HPDE6-E6E7 (cell line): ENCODE measurements around the gene ATCAY.

Source experiments
- DNase-seq: peaks from one replicate; pipeline ENCODE4 v3.0.0; 2011; ENCODE audit warnings: missing footprints; ENCODE audit errors: extremely low spot score

The ATCAY gene, protein sequence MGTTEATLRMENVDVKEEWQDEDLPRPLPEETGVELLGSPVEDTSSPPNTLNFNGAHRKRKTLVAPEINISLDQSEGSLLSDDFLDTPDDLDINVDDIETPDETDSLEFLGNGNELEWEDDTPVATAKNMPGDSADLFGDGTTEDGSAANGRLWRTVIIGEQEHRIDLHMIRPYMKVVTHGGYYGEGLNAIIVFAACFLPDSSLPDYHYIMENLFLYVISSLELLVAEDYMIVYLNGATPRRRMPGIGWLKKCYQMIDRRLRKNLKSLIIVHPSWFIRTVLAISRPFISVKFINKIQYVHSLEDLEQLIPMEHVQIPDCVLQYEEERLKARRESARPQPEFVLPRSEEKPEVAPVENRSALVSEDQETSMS

DNA sequence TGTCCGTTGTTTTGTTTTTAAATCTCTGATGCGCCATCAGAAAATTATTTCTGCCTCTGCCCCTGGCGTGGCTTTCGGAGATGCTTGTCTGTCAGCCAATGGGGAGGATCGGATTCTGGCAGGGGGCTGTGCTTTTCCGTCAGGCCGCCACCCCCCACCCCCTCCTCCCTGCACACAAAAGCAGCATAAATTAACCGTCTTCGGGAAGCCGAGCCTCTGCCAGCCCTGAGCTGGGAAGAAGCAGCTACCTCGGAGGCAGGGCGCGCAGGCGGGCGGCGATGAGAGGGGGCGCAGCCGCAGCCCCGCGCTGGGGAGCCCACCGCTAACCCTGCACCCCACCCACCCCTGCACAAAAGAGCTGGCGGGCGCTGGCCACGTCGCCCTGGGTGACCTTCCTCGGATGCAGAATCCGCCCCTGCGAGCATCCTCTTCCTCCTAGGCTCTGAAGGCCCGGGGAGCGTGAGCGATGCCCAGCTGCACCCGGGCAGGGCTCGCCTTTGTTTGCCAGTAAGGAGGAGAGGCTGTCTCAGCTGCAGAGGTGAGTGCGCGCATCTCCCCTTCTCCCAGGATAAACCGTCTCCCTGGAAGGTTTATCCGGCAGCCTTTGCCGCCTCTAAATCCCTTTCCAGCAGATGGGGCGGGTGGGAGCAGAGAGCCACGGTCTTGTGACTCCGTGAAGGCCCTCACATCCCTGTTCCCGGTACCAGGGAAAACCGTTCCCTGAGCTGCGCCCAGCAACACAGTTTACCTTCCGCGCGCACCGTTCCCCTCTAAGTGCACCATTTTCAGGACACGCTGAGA, at the start of gene ATCAY:
TSS of gene ATCAY (plus strand) at position 215 of the 801 bp plus-strand sequence. CDS start 5,083 bp downstream, outside the sequence.
- DNase-seq = no peak

DNA sequence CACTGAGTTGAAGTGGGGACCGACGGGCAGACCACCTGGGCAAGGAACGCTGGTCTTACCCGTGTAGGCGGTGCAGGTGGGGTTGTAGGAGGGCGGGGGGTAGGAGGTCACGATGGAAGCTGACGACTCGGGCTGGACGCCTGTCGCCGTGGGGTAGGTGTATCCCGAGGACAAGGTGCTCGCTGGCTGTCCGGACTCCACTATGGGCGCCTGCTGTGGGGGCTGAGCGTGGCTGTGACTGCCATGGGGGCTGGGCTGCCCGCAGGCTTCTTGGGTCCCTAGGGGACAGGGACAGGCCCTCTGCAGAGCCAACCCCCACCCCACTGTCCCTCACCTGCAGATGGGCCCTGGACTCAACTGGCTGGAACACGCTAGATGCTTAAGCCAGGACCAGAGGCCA, 48.9 kb upstream of the ATCAY start:
- DNase-seq = no peak

DNA sequence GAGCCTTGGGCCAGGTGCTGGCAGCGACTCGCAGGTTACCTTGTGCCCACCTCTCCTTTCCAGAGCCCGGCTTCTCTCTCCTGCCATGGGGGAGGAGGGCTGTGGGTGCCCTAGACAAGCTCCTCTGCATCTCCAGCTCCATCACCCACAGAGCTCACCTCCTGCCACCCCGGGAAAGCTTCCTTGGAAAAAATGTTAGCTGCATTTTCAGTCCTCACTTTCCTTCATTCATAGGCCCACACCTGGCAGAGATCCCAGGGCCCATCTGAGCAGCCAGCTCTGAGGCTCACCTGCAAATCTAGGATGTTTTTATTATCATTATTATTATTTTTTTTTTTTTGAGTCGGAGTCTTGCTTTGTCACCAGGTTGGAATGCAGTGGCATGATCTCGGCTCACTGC, 48.5 kb upstream of the ATCAY start:
- no peak for DNase-seq

DNA sequence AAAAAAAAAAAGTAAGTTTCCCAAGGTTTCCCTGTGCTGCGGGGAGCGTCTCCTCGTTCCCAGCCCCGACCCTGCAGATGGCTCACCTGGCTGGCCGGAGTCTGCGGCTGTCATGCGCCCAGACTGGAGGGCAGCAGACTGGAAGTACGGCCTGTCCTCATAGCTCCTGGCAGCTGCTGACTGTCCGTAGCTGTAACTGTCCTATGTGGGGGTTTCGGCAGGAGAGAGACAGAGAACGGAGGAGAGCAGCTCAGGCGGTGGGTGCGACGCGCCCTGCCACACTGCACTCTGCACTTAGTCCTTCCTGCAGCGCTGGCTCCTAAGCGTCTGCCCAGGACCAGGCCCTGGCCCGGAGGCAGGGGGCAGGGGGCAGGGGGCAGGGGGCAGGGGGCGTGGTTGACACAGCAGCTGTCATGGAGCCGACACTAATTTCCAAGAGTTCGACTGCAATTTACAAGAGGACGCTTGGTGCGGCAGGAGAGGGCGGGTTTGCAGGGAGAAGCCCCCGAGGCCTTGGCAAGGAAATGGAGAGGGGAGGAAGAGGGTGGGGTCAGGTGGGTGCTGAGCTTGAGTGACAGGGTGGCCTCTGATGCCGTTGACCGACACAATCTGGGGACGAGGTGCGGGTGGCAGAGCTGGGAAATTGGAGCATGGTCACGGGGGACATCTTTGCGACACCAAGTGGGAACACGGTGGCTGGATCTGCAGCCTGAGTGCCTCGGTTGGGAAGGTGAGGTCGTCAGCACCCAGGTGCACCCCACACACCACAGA, 46.7 kb upstream of the ATCAY start:
- no peak for DNase-seq

DNA sequence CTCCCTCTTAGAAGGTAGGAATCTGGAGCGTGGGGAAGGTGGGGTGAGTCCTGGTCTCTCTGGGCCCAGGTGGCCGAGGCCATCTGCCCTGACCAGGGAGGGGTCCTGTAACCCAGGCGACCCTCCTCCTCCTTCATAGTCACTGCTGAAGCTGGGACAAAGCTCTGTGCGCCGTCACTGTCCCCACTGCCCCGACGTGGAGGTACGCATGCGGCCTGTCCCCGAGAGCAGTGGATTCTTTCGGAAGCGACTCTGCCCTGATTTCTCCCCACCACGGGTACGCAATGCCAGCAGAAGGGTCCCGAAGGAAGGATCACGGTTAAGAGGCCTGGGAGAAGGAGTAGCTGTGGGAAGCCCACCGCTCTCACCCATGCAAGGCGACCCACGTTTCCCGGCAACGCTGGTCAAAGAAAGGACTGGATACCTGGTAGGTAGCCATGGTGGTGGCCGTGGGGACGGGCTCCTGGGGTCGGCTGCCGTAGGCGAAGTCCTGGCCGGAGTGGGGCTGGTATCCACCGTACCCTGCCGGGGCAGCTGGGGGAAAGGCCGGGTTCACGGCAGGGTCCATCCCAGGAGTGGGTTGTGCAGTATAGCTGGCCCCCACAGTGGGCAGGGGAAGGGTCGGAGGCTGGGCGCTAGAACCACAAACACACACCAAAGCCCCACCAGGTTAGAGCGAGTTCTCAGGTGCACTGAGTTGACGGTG, 46.0 kb upstream of the ATCAY start:
- DNase-seq = no peak

DNA sequence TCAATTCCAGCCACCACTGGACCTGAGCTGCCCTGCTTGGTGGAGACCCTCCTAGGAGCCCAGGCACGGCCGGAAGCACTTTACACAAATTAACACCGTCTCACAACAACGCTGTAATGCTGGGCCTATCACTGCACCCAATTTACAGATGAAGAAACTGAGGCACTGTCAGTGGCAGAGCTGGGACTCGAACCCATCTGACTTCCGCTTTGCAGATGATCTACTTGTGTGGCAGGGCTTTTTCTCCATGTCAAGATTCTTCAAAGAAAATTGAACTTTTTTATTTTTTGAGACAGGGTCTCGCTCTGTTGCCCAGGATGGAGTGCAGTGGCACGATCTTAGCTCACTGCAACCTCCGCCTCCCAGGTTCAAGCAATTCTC, 45.4 kb upstream of the ATCAY start:
- DNase-seq = no peak

DNA sequence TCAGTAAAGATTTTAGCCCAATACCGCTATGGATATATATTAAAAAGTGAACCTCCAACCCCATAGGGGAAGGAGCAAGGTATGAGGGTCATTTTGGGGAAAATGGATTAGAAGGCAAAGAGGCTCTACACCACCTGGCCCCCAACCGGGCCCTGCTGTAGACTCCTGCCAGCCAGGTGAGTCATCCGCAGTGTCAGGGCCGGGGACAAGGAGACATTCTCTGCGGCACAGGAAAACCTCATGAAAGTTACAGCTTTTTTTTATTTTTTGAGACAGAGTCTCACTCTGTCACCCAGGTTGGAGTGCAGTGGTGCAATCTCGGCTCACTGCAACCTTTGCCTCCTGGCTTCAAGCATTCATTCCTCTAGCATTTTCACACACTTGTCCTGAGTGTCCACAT, 43.6 kb upstream of the ATCAY start:
- DNase-seq = no peak

DNA sequence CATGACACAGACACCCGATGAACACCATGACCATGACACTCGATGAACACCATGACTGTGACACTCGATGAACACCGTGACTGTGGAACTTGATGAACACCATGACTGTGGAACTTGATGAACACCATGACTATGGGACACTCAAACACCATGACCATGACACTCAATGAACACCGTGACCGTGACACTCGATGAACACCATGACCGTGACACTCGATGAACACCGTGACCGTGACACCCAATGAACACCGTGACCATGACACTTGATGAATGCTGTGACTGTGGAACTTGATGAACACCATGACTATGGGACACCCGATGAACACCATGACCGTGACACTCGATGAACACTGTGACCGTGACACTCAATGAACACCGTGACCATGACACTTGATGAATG, 43.2 kb upstream of the ATCAY start:
- DNase-seq = no peak

DNA sequence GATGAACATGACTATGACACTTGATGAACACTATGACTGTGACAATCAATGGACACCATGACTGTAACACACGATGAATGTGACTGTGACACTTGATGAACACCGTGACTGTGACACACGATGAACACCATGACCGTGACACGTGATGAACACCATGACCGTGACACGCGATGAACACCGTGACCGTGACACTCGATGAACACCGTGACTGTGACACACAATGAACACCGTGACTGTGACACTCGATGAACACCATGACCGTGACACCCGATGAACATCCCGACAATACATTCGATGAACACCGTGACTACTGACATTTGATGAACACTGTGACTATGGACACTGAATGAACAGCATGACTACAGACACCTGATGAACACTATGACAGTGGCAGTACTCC, 42.6 kb upstream of the ATCAY start:
- no peak for DNase-seq

DNA sequence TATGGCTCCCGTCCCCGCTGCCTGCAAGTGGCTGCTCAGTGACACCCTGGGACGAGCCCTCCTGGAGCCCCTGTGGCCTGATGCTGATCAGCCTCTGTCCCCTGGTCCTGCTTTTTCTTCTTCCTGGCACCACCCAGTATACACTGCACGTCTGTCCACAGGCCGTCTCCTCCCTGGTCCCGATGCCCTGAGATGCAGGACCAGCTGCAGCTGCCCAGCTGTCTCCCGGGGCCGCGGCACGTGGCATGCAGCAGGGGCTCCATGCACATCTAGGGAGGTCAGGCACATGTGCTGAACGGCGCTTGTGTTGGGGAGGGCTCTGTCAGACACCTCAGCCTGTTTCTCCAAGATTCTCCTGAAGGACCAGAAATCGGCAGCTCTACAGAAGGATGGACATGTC, 41.8 kb upstream of the ATCAY start:
- no peak for DNase-seq

DNA sequence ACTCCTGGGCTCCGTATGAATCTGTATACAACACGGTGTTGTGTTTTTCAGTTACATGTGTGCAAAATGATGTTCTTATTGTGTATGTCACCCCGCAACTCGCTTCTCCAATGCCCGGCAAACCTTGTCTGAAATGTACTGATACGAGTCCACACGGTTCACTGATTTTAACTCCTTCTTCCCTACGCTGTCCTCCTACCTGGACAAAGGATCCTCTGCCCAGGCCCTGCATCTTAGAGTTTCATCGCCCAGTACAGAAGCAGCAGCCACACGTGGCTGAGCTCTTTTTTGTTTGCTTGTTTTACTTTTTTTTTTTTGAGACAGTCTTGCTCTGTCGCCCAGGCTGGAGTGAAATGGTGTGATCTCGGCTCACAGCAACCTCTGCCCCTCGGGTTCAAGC, 40.5 kb upstream of the ATCAY start:
- DNase-seq = no peak

DNA sequence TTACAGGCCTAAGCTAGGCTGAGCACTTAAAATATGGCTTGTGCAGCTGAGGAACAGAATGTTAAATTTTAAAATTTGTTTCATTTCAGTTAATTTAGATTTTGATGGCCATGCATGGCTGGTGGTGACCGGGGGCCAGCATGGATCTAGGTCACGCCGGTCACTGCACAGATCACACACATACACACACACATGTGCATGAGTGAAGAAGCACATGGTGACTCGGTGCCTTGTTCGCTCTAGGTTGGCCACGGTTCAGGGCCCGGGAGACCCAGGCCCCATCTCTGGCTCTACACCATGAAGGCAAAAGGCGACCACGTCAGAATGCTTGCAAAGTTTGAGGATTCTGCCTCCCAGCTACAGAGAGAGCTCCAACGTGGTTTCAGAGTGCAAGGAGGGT, 39.7 kb upstream of the ATCAY start:
- DNase-seq = no peak

DNA sequence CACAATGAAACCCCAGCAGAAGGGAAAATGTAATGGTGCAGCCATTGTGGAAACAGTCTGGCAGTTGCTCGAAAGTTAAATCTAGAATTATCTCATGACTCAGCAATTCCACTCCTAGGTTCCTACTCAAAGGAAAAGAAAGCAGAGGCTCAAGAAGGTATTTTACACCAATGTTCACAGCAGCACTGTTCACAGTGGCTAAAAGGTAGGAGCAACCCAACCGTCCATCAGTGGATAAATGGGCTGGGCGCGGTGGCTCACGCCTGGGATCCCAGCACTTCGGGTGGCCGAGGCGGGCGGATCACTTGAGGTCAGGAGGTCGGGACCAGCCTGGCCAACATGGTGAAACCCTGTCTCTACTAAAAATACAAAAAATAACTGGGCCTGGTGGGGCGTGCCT, 37.5 kb upstream of the ATCAY start:
- DNase-seq = no peak

DNA sequence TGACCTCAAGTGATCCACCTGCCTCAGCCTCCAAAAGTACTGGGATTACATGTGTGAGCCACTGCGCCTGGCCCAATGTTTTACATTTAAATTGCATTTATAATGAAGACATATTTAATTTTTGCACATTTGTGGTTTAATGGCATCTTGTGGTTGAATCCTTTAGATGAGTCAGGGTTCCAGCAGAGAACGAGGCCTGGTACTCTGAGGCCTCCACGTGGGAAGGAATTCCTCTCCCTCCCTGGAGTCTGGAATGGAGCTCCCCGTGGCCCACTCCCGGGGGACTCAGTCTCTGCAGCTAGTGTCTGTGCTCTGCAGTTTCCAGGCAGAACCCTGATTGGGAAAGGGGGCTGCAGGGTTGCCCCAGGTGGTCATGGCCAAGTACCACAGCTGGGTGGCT, 35.9 kb upstream of the ATCAY start:
- DNase-seq = no peak

DNA sequence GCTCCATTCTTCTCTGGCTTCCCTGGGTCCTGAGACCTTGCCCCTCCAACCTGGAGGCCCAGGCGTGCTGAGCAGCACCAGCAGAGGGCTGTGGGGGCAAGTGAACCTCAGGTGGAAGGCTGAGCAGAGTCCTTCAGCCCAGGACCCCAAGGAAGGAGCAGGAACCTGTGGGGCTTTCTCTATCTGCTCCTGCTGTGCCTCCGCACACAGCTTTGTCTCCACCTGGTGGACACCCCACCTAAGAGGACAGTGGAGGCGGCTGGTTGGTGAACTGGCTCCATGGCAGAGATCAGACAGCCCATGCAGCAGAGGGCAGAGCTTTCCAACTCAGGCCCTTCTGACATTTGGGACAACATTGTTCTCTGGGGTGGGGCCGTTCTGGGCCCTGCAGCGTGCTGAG, 31.4 kb upstream of the ATCAY start:
- DNase-seq = no peak

DNA sequence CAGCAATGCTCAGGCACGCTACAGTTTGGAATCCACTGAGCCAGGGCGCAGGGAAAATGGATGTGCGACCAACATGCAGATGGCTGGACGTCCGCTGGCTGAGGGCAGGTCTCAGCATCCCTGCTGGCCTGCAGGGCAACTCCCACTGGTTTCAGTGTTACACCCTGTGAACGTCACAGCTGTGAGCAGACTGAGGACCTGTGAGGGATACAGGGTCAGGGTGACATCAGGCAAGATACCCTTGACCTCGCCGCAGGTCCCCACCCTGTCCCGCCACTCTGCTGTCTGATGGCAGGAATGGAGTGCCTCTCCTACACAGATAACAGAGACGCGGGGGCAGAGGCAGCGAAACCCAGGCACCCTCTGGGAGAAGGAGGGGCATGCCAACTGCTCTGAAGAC, 30.7 kb upstream of the ATCAY start:
- no peak for DNase-seq

DNA sequence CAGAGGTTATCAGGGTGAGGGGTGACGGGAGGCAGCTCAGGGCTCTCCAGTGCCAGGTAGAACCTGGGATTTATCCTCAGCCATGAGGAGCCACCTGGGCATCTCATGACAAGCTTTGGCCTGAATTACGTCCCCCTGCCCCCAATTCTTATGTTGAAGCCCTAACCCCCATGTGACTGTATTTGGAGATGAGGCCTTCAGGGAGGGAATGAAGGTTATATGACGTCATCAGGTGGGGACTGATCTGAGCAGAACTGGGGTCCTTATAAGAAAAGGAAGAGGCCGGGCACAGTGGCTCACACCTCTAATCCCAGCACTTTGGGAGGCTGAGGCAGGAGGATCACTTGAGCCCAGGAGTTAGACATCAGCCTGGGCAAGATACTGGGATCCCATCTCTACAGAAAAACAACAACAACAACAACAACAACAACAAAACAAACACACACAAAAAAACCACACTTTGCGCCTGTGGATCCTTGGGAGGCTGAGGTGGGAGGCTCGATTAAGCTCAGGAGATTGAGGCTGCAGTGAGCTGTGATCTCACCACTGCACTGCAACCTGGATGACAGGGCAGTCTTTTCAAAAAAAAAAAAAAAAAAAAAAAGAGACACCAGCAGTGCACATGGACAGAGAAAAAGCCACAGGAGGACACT, 30.0 kb upstream of the ATCAY start:
- no peak for DNase-seq

DNA sequence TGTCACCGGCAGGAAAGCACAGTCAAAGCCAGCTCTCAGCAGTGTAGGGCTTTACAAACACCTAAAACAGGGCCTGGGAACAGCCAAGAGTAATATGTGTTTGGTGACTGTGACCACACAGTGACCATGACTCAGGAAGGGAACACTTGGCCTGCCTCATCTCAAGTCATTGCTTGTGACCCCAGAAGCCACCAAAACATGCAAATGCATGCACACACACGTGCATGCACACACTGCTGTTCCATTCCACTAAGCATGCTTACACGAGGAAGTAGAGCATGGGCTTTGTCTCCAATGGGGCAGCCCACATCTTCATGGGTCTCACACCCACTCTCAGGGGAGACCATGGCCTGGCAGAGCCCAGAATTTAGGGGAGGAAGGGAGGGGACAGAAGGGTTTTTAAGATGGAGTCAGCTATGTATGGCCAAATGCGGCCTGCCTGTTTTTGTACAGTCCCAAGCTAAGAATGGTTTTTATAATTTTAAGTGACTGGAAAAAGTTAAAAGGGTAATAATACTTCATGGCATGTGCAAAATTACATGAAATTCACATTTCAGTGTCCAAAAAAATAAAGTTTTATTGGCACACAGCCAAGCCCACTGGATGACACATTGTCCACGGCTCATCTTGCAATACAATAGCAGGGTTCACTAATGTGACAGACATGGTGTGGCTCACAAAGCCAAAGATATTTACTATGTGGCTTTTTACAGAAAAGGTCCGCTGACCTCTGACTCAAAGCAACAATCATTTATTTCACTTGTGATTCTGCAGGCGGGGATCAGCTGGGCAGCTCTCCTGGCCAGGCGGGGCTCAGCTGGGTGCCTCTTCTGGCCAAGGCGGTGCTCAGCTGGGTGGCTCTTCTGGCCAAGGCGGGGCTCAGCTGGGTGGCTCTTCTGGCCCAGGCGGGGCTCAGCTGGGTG, 29.0 kb upstream of the ATCAY start:
- no peak for DNase-seq

DNA sequence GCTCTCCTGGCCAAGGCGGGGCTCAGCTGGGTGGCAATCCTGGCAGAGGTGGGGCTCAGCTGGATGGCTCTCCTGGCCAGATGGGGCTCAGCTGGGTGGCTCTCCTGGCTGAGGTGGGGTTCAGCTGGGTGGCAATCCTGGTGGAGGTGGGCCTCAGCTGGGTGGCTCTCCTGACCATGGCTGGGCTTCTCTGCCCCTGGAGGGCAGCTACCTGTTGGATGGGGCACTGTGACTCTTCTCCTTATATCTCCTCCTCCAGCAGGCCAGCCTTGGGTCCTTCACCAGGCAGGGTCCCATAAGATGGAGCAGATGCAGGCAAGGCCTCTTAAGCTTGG, 28.3 kb upstream of the ATCAY start:
- no peak for DNase-seq

DNA sequence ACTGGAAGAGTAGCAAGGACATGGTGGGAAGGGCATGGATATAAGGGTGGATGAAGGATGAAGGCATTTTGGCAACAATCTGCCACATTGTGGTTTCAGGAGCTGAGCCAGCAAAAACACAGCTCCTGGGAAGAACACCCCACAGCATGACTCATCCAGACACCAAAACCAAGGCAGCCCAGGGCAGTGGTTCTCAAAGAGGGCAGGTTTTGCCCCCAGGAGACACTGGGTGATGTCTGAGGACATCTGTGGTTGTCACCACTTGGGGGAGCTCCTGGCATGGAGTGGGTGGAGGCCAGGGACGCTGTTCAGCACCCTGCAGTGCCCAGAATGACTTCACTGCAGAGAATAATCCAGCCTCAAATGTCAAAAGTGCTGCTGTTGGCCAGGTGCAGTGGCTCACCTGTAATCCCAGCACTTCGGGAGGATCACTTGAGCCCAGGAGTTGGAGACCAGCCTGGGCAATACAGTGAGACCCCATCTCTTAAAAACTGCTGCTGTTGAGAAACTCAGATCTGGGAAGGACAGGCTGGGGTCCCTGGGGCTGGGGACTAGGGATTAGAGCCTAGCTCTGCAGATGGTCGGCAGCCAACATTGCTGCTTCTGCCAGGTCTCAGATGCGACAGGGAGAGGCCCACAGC, 27.8 kb upstream of the ATCAY start:
- DNase-seq = peak; percentile 42
